HG02840 (cell line): ENCODE results near the gene TP53.

ENCODE experiments used
- ATAC-seq: cut with Tn5 transposase; IDR thresholded peaks from one replicate; pipeline ENCODE4 v1.9.1; 2021; ENCODE audit warnings: mild to moderate bottlenecking, moderate library complexity, moderate number of reproducible peaks; ENCODE audit not compliant: unreplicated experiment, low FRiP score

The TP53 gene

DNA sequence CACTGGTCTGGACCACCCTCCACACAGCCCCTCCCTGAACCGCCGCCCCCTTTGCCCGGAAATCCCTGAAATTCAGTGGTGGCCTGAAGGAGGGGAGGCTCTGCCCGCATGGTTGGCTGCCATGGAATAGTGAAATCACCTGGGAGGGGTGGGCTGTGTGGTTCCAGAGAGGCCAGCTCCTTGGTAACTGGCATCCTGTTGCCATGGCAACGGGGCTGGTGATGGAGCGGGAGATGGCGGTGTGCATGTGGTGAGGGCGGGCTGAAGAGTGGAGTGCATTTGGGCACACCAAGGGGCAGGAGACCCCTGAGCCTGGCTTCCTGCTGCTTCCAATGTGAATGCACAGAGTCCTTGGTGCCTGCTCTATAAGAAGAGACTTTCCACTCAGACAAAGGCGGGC lies 20.2 kb upstream of the TP53 start:
- ATAC-seq: no peak

DNA sequence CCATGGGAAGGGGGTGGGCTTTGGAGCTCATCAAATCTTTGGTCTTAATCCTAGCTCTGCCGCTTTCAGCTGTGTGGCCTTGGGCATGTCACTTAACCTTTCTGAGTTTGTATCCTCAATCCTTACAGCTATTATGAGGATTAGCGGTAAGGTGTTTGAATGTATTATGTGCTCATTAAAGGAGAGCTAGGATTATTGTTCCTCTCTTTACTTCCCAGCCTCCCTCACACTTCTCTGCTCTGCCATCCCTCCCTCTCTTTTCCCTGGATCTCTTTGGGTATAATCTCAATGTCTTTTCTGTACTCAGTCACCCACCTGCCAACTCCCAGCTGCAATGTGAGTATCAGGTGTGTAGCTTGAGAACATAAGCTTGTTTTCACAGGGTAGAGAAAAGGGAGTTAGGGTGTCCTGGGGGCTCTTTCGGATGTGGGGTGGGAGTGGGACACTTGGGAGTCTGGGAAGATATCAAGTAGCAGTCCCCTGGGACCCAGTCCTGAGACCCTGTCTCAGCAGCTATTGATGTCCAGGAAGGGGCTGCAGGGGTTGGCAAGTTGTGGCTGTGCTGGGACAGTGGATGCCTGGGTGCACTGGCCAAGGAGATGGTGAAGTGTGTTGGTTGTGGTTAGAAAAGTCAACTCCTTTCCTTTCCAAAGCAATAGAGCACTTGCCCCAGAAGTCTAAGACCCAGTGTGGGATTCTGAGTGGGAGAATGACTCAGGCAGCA lies 19.5 kb upstream of the TP53 start:
- no peak for ATAC-seq

DNA sequence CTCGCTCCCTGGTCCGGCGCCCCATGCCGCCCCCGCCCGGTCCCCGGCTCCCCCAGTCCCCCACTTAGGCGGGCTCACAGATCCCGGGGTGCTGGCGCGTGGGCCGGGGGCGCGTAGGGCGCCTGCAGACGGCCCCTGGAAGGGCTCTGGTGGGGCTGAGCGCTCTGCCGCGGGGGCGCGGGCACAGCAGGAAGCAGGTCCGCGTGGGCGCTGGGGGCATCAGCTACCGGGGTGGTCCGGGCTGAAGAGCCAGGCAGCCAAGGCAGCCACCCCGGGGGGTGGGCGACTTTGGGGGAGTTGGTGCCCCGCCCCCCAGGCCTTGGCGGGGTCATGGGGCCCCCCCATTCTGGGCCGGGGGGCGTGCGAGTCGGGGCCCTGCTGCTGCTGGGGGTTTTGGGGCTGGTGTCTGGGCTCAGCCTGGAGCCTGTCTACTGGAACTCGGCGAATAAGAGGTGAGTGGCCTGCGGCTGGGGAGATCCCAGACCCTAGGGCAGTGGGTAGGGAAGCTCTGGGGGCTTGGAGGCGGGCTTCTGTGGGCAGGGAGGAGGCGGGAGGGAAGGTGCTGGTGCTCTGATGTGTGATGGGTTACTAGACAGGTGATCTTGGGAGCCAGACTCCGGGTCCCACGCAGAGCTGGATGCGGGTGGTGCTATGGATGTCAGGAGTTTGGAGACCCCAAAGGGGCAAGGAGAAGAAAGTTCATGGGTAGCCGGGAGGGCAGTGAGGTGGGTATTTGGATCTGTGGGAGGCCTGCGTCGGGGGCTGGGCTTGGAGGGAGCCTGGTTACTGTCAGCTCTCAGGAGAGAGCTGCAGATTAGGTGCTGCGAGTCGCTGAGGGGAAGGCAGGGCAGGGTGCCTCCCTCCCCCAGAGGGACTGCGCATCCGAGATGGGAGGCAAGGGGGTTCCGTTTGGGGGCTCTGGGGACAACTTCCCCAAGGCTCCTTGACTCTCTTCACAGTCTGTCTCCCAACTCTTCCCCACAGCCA lies 18.3 kb upstream of the TP53 start:
- no peak for ATAC-seq

DNA sequence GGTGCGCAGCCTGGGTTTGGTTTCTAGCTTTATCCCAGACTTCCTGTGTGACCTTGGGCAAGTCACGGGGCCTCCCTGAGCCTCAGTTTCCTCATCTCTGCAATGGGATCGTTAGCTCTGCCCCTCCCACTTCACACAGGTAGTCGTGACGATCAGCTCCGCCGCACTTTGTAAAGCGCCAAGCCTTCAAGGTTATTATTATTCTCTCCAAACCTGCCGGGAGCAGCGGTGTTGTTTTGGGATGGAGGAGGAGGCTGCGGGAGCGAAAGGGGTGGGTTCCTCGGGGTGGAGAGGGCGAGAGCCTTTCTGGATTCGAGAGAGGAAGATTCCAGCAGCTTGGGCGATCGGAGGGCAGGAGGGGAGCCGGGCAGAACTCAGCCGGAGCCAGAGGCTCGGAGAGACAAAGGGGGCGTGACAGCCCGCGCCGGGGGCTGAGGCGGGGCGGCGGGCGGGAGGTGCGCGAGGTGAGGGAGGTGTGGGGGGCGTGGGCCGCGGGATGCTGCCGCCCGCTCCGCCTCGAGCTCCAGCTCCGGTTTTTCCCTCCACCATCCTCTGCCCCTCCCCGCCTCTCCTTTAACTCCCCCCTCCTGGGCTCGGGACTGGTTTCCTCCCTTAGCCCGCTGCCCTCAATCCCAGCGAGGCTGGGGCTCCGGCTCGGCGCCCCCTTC lies 17.4 kb upstream of the TP53 start, which contains the start of gene EFNB3:
Gene EFNB3 (plus strand): TSS at position 602 of the 668 bp plus-strand sequence. CDS start 397 bp downstream, outside the sequence.
- ATAC-seq: no peak

DNA sequence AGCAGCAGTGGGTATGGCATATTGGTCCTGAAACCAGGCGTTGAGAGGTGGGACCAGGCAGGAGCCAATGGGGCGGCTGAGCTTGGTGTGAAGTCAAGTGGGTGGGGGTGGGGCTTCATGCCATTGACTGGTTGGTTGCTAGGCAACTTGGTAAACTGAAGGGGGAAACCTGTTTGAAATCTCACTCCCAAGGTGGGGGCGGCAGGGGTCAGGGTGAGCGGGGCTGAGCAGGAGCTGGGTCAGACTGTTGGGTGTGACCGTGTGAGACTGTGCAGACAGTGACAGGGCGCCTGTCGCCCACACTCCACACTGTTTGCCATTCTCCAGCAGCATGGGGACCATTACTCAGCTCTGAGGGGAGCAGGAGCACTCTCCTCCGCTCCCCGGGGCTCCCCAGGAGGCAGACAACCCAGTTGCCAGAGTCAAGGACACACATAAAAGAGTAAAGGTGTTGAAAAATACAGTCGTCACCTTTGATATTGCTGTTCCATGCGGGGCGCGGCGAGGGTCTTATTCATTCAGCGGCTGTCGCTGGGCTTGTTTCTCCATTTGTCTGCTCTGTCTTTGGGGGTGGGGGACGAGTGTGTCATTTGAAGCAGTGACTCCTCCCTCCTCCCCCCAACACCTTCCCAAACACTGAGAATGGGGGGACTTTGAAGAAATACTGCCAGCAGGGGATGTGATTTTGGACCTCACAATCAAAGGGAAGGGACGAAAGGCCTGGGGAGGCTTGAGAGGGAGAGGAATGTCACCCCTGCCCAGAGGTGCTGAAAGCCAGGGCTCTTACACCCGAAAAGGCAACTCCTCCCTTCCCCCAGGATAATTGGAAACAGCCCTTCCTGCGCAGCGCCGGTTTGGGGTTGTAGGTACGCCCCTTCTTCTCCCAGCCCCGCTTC lies 16.5 kb upstream of the TP53 start:
- no peak for ATAC-seq

DNA sequence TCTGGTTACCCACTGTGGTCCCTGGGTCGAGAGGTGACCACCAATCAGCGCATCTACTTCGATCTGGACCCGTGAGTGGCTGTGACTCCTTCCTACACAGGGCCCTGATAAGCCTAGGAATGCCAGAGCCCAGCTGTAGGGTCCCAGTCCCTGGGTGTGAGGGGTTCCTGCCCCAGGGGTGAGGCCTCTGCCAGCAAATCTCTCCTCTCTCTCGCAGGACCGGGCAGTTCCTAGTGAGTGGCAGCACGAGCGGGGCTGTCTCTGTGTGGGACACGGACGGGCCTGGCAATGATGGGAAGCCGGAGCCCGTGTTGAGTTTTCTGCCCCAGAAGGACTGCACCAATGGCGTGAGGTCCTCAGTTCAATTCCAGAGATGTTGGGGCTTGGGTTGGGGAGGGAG lies 15.5 kb upstream of the TP53 start:
- ATAC-seq: no peak

DNA sequence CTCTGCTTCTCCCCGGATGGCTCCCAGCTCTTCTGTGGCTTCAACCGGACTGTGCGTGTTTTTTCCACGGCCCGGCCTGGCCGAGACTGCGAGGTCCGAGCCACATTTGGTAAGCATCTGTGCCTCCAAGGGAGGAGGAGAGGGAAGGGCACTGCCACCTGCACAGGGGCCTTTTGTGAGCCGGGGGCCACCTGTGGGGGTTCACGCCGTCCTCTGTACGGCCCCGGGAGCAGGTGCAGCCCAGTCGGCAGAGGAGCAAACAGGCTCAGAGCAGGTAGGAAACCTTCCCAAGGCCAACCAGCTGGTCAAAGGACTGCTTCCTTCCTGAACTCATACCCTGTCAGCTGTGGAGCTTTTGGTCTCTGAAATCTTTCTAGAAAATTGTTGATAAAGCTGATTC lies 14.4 kb upstream of the TP53 start:
- ATAC-seq: no peak

DNA sequence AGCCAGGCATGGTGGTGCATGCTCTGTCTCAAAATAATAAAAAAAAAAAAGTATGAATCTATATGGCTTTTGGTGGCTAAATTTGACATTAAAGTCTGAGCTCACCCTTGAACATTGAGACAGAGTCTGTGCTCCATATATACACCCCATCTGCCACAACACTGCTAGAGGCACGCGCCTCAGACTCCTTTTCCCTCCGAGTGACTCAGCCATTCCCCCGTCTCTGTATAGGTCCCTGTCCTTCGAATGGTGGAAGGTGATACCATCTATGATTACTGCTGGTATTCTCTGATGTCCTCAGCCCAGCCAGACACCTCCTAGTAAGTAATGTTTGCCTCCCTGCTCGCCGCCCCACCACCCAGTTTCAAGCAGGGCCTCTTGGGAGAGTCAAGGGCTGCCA lies 13.2 kb upstream of the TP53 start:
- no peak for ATAC-seq

DNA sequence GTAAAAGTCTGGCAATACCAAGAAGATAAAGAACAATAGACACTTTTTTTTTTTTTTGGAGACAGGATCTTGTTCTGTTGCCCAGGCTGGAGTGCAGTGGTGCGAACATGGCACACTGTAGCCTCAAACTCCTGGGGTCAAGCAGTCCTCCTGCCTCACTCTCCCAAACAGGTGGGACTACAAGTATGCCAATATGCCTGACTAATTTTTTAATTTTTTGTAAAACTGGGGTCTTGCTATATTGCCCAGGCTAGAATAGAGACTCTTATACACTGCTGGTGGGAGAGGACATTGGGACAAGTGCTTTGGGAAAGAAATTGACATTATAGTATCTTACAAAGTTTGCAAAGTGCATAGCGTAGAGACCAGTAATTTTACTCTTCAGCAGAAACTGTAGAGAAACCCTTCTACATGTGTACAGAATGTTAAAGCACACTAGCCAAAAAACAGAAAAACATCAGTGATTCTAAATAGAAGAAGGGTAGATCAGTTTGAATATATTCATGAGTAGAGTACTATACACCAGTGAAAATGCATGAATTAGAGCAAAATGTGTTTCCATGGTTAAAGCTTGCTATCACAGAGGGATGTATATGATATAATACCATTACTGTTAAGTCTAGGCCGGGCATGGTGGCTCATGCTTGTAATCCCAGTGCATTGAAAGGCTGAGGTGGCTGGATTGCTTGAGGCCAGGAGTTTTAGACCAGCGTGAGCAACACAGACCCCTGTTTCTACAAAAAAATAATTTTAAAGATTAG lies 10.7 kb upstream of the TP53 start:
- ATAC-seq: no peak

DNA sequence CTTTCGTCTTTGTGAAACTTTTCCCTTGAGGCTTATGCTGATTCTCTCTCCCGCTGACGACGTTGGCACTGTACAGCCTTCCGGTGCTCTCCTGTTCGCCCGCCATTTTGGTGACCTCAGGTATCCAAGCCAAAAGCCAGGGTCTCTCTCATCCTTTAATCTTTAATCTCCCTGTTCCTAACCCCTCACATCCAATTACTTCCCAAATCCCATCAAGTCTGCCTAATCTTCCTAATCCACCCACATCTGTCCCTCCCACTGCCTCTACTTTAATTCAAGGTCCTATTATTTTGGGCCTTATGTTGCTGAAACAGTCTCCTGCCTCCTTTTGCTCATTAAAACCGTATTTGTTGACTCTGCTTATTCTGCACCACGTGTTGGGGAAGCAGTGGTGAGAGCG lies 8.3 kb upstream of the TP53 start:
- ATAC-seq: no peak

DNA sequence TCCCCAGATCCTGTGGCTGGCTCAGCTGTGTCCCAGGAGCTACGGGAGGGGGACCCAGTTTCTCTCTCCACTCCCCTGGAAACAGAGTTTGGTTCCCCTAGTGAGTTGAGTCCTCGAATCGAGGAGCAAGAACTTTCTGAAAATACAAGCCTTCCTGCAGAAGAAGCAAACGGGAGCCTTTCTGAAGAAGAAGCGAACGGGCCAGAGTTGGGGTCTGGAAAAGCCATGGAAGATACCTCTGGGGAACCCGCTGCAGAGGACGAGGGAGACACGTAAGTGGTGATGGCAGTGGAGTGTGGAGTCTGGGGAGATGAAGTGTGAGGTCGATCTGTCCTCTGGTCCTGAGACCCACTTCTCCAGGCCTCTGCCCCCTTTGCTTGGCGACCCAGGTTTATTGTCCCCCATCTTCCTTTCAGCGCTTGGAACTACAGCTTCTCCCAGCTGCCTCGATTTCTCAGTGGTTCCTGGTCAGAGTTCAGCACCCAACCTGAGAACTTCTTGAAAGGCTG lies 1.6 kb upstream of the TP53 start:
- no peak for ATAC-seq

DNA sequence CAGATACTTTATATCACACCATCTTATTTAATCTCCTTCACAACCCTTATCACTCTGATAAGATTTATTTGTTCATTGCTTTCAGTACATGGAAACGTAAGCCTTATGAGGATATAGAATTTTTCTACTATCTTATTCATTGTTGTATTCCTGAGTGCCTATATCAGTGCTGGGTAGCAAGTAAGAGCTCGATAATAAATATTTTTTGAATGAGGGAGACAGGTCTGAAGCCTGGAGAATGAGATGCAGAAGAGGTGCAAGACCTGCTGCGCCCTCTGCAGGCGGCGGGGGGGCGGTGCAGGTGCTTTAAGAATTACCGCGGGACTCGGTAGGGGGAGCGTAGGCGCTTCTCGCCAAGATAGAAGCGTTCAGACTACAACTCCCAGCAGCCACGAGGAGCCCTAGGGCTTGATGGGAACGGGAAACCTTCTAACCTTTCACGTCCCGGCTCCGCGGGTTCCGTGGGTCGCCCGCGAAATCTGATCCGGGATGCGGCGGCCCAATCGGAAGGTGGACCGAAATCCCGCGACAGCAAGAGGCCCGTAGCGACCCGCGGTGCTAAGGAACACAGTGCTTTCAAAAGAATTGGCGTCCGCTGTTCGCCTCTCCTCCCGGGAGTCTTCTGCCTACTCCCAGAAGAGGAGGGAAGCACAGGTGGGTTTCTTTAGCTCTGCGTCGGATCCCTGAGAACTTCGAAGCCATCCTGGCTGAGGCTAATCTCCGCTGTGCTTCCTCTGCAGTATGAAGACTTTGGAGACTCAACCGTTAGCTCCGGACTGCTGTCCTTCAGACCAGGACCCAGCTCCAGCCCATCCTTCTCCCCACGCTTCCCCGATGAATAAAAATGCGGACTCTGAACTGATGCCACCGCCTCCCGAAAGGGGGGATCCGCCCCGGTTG lies 868 bp upstream of the TP53 start, which contains the start of gene WRAP53:
Gene WRAP53 (plus strand): TSS at position 570 of the 900 bp plus-strand sequence. CDS start 172 bp downstream, at position 742.
- peak; percentile 59 for ATAC-seq

DNA sequence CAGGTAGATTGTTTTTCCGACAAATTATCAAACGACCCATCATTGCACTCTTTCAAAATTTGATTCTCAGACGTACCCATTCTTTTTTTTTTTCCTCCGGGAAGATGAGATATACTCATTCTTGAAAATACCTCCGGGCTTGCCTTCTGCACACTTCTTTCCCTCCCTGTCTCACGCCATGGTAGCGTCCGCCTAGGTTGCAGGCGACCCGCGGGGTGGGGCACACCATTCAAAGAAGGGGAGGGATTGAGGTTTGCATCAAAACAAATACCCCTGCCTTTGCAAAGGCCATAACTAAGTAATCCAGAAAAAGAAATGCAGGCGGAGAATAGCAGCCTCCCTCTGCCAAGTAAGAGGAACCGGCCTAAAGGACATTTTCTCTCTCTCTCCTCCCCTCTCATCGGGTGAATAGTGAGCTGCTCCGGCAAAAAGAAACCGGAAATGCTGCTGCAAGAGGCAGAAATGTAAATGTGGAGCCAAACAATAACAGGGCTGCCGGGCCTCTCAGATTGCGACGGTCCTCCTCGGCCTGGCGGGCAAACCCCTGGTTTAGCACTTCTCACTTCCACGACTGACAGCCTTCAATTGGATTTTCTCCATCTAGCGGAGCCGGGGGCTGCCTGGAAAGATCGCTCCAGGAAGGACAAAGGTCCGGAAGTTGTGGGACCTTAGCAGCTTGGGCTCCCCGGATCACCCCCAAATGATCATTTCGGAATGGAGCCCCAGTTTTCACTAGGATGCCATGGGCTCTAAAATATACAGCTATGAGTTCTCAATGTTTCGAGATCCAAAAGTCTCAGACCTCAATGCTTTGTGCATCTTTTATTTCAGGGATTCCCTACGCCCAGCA lies 843 bp downstream of the TP53 start:
- peak; percentile 49 for ATAC-seq

DNA sequence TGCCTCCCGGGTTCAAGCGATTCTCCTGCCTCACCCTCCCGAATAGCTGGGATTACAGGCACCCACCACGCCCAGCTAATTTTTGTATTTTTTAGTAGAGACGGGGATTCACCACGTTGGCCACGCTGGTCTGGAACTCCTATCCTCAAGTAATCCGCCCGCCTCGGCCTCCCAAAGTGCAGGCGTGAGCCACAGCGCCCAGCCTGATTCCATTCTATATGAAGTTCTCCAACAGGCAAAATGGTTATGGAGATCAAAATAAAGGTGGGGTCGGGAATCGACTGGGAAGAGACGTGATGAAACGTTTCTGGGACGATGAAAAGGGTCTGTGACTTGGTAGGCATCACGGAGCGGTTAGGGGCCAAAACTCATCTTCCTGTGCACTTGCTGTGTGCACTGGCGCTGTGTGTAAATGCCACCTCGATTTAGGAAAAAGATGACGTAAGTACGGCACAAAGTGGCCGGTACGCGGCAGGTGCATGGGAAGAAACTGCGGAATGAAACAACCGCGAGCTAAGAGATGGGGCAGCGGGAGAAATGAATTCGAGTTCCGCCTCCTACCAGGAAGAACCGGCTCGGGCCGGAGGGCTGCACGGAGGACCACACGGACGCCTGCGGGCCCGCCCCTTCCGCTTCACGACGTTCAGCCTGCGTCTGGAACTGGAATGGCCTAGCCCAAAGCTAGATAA lies 1.6 kb downstream of the TP53 start:
- peak; percentile 43 for ATAC-seq

DNA sequence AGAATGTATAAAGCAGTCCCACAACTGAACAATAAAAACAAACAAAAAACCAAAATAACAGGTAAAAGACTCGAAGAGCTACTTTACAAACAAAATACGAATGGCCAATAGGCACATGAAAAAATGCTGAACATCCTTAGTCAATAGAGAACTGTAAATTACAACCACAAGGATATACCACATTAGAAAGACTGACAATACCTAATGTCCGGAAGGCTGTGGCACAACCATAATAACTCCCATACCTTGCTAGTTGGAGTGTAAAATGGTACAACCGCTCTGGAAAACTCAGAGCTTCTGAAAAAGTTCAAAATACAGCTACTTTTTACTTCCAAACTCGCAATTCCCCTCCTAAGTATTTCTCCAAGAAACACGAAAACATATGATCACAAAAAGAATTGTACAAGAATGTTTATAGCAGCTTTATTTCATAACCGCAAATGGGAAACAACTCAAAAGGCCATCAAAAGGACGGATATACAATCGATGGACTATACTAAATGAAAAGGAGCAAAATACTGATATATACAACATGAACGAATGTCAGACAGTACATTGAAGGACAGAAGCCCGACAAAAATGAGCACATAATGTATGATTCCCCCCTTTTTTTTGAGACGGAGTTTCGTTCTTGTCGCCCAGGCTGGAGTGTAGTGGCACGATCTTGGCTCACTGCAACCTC lies 2.3 kb downstream of the TP53 start:
- ATAC-seq: no peak
